GM15510 (cell line): ENCODE measurements around the gene NUDT4.

ENCODE experiments used
- POLR2A ChIP-seq: IDR thresholded peaks from 3 replicates; pipeline ENCODE4 v1.6.1; 2011; ENCODE audit warnings: borderline replicate concordance; ENCODE audit not compliant: insufficient read length; ENCODE audit errors: extremely low read depth

NUDT4 gene

GRCh38 chr12:93379326-93379980, 1.7 kb downstream of the NUDT4 start:
- no peak for TF ChIP-seq POLR2A

- TF ChIP-seq POLR2A = no peak
Observed at GRCh38 chr12:93379981-93380361, 2.2 kb downstream of the NUDT4 start.

- TF ChIP-seq POLR2A = no peak
Observed at GRCh38 chr12:93380480-93381121, 2.9 kb downstream of the NUDT4 start.

- TF ChIP-seq POLR2A = no peak
Observed at GRCh38 chr12:93381161-93381975, 3.6 kb downstream of the NUDT4 start.

GRCh38 chr12:93387780-93388179, 10.1 kb downstream of the NUDT4 start:
- TF ChIP-seq POLR2A = no peak

GRCh38 chr12:93390031-93390430, 12.3 kb downstream of the NUDT4 start:
- TF ChIP-seq POLR2A = no peak

- TF ChIP-seq POLR2A = no peak
Observed at GRCh38 chr12:93390549-93391297, 13.0 kb downstream of the NUDT4 start.

GRCh38 chr12:93393425-93393824, 15.7 kb downstream of the NUDT4 start:
- no peak for TF ChIP-seq POLR2A

- no peak for TF ChIP-seq POLR2A
Observed at GRCh38 chr12:93397412-93397811, 19.7 kb downstream of the NUDT4 start.

GRCh38 chr12:93402333-93403311, 24.9 kb downstream of the NUDT4 start:
- no peak for TF ChIP-seq POLR2A

GRCh38 chr12:93403988-93404803, 26.5 kb downstream of the NUDT4 start:
- TF ChIP-seq POLR2A = peak; percentile 18

GRCh38 chr12:93404961-93405849, 27.5 kb downstream of the NUDT4 start:
- TF ChIP-seq POLR2A = no peak
